GM12891 (cell line): ENCODE results near the gene PAPLN.

Experiments
- PAX5 ChIP-seq: IDR thresholded peaks from 2 replicates; pipeline ENCODE4 v1.6.1; 2011; ENCODE audit warnings: low read length, moderate library complexity, mild to moderate bottlenecking; ENCODE audit not compliant: insufficient read depth, severe bottlenecking
- POLR2A ChIP-seq: IDR thresholded peaks from 2 replicates; pipeline ENCODE4 v1.6.1; 2011; ENCODE audit warnings: low read depth, low read length, control low read depth
- POLR2AphosphoS5 ChIP-seq: IDR thresholded peaks from 2 replicates; pipeline ENCODE4 v1.6.1; 2011; ENCODE audit warnings: low read depth, low read length, control low read depth
- SPI1 ChIP-seq: IDR thresholded peaks from 2 replicates; pipeline ENCODE4 v1.6.1; 2011; ENCODE audit warnings: low read depth, low read length, control low read depth
- TAF1 ChIP-seq: IDR thresholded peaks from 2 replicates; pipeline ENCODE4 v1.6.1; 2011; ENCODE audit warnings: low read depth, low read length, control low read depth

DNA sequence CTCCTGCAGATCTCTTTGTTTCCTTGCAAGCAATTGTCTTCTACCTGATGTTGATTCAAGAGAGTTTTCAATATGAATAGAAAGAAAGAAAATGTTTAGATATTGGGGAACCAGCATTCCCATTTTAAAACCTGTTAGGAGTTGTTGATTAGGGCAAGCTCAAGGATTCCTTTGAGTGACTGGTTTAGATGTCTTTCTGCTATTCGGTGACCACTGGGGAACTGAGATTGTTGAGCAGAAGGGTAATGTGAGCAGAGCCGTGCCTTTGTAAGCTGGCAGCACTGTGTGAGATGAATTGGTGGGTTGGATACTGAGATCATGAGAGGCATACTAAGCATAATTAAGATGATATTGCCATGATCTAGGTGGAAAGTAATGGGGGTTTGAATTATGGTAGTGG, 39.1 kb upstream of the PAPLN start:
- no peak for TF ChIP-seq POLR2A
- TF ChIP-seq TAF1 = no peak
- no peak for TF ChIP-seq POLR2AphosphoS5
- TF ChIP-seq SPI1 = no peak
- TF ChIP-seq PAX5 = no peak
